ENCODE measurements around the gene SMCO3. TPM values are rescaled to one million over a fixed set of nuclear protein-coding genes. Genes with fewer than 3 reads are reported as not detected.
A peak's percentile ranks its signal among the peaks of the same experiment; 100 is the strongest.

The SMCO3 gene
- total and polyA plus RNA-seq, 10 of the 15 experiments (the other 5 are each of a cell fraction or from before 2014, with no cell fraction given): 0.05 to 0.35 (median 0.10) TPM; not detected in 6

- TF ChIP-seq ZNF274 (IDR thresholded peaks at IDR 0.05; ENCODE audit: insufficient read depth, insufficient read length) (no peak), CEBPZ (IDR thresholded peaks at IDR 0.05; ENCODE audit: low read depth, low read length) (no peak; the same call in none of the 2 replicates), MLLT1 (IDR thresholded peaks at IDR 0.05) (peak; percentile 98), CBX5 (IDR thresholded peaks at IDR 0.05; ENCODE audit: low read depth) (0 out of 2 replicates have a peak, but pooled peaks have one; percentile 60), NBN (IDR thresholded peaks at IDR 0.05) (peak; percentile 90), BRCA1 (IDR thresholded peaks at IDR 0.05; ENCODE audit: low read depth, low read length) (no peak), SRF (IDR thresholded peaks at IDR 0.05; ENCODE audit: low read depth in 2 of 2, low read length in 2 of 2) (0 out of 4 replicates have a peak, but pooled peaks of 1 of the 2 experiments have one; percentile 7), IRF3 (IDR thresholded peaks at IDR 0.05) (peak; percentile 62), ZBED1 (IDR thresholded peaks at IDR 0.05; ENCODE audit: borderline replicate concordance) (peak; percentile 98), ZBTB11 (CRISPR knock-in tag; IDR thresholded peaks at IDR 0.05) (peak; percentile 42; the same call in 1 of the 2 replicates), SUZ12 (IDR thresholded peaks at IDR 0.05; ENCODE audit: unreplicated experiment) (no peak), SIN3A (IDR thresholded peaks at IDR 0.05; ENCODE audit: low read depth, low read length) (peak; percentile 89; the same call in 1 of the 2 replicates), EP300 (IDR thresholded peaks at IDR 0.05; ENCODE audit: borderline replicate concordance in 1 of 2, control insufficient read depth in 1 of 2, low read depth in 2 of 2, low read length in 2 of 2) (peak; percentile 41 to 65), RELB (IDR thresholded peaks at IDR 0.05; ENCODE audit: low read depth) (peak; percentile 66), NFYB (IDR thresholded peaks at IDR 0.05; ENCODE audit: insufficient read depth, low read depth, low read length) (no peak), NFIC (IDR thresholded peaks at IDR 0.05; ENCODE audit: low read depth, low read length) (peak; percentile 82), BACH1 (IDR thresholded peaks at IDR 0.05; ENCODE audit: borderline replicate concordance) (peak; percentile 97)
Measured at GRCh38 chr12:14770496-14771461, 43.2 kb downstream of the SMCO3 start (continued).
